Activated CD4-positive, alpha-beta T cell treated with anti-CD3 and anti-CD28 coated beads, Interleukin-2, amount 10 ng/mL, durations not matched to agents 7 days and 5 days (primary cell): ENCODE data around the gene CRKL. TPM values are rescaled to one million over a fixed set of nuclear protein-coding genes. Genes with fewer than 3 reads are reported as not detected.

Experiments
- CTCF ChIA-PET: fragments of 350-600 bp; sonication (Branson Sonifier 250); formaldehyde crosslinking; loops from one replicate; lab custom pipeline; 2021; ENCODE audit warnings: antibody characterized with exemption; lab: Charles Lee
- POLR2A ChIA-PET: fragments of 350-600 bp; sonication (Branson Sonifier 250); formaldehyde crosslinking; loops from one replicate; lab custom pipeline; 2021; ENCODE audit warnings: antibody characterized with exemption; lab: Charles Lee
- DNase-seq: peaks from one replicate; pipeline ENCODE4 v3.0.0-alpha.2; 2020
- H3K27ac Mint-ChIP-seq: one replicate; pipeline ENCODE4 v1.8.0; 2021; ENCODE audit warnings: mild to moderate bottlenecking, moderate library complexity, mixed read lengths
- H3K27me3 Mint-ChIP-seq: one replicate; pipeline ENCODE4 v1.8.0; 2021; ENCODE audit warnings: mixed read lengths
- H3K36me3 Mint-ChIP-seq: one replicate; pipeline ENCODE4 v1.8.0; 2021; ENCODE audit warnings: low read depth, mixed read lengths
- H3K4me1 Mint-ChIP-seq: one replicate; pipeline ENCODE4 v1.8.0; 2021; ENCODE audit warnings: mixed read lengths
- H3K4me3 Mint-ChIP-seq: one replicate; pipeline ENCODE4 v1.8.0; 2021; ENCODE audit warnings: mild to moderate bottlenecking, moderate library complexity, mixed read lengths
- H3K9me3 Mint-ChIP-seq: one replicate; pipeline ENCODE4 v1.8.0; 2021; ENCODE audit warnings: mixed read lengths
- total RNA-seq, 2 experiments: library from RNA; stranded (reverse); gene quantifications; one replicate each; pipeline ENCODE4 v1.2.3, GENCODE V29; 2021

CRKL gene
- total RNA-seq, 2 experiments from 2014 or later: 82.2 to 87.2 TPM

DNA sequence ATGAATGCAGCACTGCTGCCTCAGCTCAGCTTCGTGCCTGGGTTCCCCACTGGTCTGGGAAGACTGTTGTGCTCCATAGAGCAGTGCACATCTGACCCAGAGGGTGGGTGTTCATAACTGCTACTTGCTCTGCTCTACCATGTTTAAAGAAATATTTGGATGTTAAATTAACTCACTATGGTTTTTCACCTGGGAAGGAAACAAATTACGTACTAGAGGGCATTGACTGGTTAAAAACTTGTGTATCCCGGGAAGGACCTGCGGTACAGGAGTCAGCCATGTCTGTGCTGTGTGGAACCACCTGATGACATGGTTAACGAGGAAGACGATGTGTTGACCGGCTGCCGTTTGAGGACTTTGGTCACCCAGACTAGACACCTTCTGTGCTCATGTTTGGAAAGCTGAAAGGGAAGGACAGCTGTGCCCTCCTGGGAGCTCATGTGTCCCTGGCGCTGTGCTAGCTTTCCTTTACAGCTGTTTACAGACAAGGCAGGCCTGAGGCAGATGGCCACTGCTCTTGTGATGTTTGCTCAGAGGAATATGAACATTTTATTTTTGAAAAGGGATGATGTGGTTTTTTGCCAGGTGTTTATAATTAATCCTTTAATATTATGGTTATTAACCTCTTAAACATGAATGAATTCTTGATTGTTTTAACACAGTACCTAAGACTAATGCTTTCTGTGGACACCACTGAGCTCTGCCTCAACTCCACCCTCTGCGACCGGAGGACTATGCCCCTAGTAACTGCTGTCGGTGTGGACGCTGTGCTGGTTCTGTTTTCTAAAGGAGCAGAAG, 35.5 kb downstream of the CRKL start:
- no peak overlapping the region for H3K4me3 Mint-ChIP-seq
- peaks cover 39% of the 10 kb centered on the region for H3K36me3 Mint-ChIP-seq
- peak overlapping the region; percentile 0 for H3K27ac Mint-ChIP-seq
- ChIA-PET CTCF (interaction anchor here (1.0 to 1.4 kb wide), 2 partner anchors 19 to 50 kb away, joined by 3 read pairs; partner anchors contain the start of gene THAP7), POLR2A (no interaction called here)
- no peaks in the 10 kb centered on the region for H3K9me3 Mint-ChIP-seq
- DNase-seq: no peak
- H3K27me3 Mint-ChIP-seq: peaks cover 13% of the 10 kb centered on the region
- H3K4me1 Mint-ChIP-seq: peaks cover 30% of the 10 kb centered on the region

DNA sequence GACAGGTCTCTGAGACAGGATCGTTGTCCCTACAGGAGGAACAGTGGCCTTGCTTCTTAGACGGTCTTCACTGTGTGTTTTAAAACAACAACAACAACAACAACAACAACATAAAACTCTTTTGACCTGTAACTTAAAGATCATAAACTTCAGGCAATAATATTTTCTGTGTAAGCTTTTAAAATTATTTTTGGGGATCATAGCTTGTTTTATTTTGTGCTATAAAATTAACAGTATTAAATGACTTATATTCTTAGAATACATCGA, 36.1 kb downstream of the CRKL start:
- DNase-seq: no peak
- no peaks in the 10 kb centered on the region for H3K9me3 Mint-ChIP-seq
- no peak overlapping the region for H3K27ac Mint-ChIP-seq
- H3K4me1 Mint-ChIP-seq: peaks cover 25% of the 10 kb centered on the region
- H3K27me3 Mint-ChIP-seq: peaks cover 19% of the 10 kb centered on the region
- H3K36me3 Mint-ChIP-seq: peaks cover 39% of the 10 kb centered on the region
- POLR2A ChIA-PET: no interaction called here
- H3K4me3 Mint-ChIP-seq: no peak overlapping the region
- CTCF ChIA-PET: interaction anchor here (1.4 kb wide), 1 partner anchor 49 kb away, joined by 3 read pairs; the partner anchor contains the start of gene THAP7

DNA sequence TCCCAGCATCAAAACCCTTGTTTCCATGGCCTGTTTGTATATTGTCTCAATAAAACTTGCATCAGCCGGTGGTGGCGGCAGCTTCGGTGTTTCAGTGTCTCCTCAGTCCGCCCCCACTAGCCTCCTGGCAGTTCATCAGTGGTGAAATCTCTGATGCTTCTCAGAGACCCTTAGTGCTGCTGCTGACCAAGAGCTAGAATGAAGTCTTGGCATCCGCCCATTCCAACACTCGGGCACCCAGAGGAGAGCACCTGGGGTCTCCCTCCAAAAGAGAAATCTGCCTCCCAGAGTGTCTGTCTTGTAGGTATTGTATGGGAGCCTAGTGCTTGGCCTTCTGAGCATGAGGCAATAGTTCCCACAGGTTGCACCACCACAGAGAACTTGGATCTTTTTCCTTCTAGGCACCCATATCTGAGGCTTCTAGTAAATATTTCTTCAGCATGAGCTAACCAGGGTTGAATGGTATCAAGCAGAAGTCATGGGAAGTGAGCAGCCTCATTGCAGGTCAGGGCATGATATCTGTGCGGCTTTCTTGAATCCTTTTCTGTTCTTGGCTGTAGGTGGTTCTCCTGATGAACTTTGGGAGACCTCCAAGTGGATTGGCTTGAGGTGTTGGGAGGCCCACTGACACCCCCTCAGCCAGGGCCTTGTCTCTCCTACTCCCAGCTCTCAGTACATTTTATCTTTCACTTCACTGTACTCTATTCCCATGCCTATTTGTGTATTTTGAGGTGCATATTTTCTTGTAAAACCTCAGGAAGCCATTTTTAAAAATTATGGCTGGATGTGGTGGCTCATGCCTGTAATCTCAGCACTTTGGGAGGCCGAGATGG, 36.7 kb downstream of the CRKL start:
- Mint-ChIP-seq H3K27ac (peak overlapping the region; percentile 57), H3K9me3 (no peaks in the 10 kb centered on the region), H3K36me3 (peaks cover 37% of the 10 kb centered on the region), H3K27me3 (peaks cover 20% of the 10 kb centered on the region), H3K4me3 (no peak overlapping the region), H3K4me1 (peaks cover 19% of the 10 kb centered on the region)
- ChIA-PET CTCF (interaction anchor here (1.2 to 1.4 kb wide), 2 partner anchors 22 to 48 kb away, joined by 3 to 4 read pairs; partner anchors contain the start of gene THAP7), POLR2A (no interaction called here)
- DNase-seq: no peak

DNA sequence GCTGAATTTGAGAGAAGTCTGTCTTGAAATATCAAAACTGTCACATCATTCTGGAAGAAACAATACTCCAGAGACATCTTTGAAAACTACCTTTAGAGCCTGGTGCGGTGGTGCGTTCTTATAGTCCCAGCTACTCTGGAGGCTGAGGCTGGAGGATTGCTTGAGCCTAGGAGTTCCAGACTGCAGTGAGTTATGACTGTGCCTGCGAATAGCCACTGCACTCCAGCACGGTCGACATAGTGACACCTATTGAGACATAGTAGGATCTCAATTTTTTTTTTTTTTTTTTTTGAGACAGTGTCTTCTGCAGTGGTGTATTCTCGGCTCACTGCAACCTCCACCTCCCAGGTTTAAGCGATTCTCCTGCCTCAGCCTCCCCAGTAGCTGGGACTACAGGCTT, 38.3 kb downstream of the CRKL start:
- ChIA-PET POLR2A (no interaction called here), CTCF (no interaction called here)
- no peaks in the 10 kb centered on the region for H3K9me3 Mint-ChIP-seq
- H3K4me1 Mint-ChIP-seq: peaks cover 6% of the 10 kb centered on the region
- no peak for DNase-seq
- no peak overlapping the region for H3K4me3 Mint-ChIP-seq
- H3K27me3 Mint-ChIP-seq: peaks cover 27% of the 10 kb centered on the region
- H3K36me3 Mint-ChIP-seq: peaks cover 26% of the 10 kb centered on the region
- no peak overlapping the region for H3K27ac Mint-ChIP-seq

DNA sequence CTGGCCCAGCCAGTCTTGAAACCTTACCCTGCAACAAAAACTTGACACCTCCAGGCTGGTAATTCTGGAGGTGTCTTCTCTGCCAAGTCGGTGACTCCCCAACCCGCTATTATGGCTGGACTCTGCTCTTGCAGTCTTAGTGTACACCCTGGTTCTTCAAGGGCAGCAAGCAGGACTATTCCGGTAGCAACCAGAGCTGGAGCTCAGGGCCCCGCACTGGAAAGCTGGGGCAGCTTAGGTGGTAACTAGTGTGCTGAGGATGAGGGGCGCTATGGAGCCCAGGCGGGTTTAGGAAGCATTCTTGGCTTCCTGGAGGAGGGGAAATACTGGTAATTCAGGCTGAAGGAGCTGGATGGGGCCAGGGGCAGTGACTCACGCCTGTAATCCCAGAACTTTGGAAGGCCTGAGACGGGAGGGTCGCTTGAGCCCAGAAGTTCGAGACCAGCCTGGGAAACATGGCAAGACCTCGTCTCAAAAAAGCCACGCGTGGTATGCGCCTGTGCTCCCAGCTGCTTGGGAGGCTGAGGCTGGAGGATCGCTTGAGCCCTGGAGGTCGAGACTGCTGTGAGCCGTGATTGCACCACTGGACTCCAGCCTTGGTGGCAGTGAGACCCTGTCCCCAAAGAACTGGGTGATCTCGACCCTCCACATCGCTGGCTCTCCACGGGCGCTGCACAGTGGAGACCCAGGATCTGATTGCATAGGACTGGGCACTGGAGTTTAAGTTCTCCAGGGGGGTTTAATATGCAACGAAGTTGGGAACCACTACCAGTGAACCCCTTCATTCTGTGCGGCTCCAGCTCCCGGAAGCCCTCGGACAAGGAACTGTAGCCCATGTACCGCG, 39.3 kb downstream of the CRKL start:
- Mint-ChIP-seq H3K27ac (peak overlapping the region; percentile 60), H3K4me3 (no peak overlapping the region), H3K4me1 (peaks cover 6% of the 10 kb centered on the region), H3K36me3 (peaks cover 21% of the 10 kb centered on the region), H3K9me3 (no peaks in the 10 kb centered on the region), H3K27me3 (peaks cover 30% of the 10 kb centered on the region)
- CTCF ChIA-PET: interaction anchor here (0.6 to 1.5 kb wide), 3 partner anchors 8 to 12 kb away, joined by 3 to 4 read pairs (median 3); no protein-coding TSS in a partner anchor
- POLR2A ChIA-PET: no interaction called here
- DNase-seq: no peak

DNA sequence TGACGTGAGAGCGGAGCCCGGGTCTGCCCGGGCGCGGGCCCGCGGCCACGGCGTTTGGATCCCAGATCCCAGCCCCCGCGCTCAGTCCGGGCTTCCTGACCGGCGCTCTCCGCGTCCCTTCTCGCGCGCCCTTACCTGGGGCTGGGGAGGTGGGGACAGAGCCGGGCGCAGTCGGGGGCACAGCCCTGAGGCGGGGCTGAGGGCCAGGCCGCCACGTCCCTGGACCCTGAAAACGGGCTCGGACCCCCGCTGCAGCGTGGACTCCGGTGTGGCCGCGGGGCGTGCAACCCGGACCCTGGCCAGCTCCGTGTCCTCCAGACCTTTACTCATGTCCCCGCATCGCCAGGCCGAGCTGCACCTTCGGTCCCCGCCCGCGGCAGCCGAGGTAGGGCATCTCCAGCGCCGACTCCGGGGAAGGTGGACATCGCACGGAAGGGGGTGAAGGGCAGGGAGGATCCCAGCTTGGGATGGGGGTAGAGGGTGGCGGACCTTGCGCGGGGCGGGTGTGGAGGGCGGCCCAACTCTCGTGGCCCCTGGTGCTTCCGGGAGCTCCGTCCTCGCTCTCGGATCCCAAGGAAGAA, 40.0 kb downstream of the CRKL start:
- H3K36me3 Mint-ChIP-seq: peaks cover 17% of the 10 kb centered on the region
- H3K27me3 Mint-ChIP-seq: peaks cover 31% of the 10 kb centered on the region
- ChIA-PET CTCF (interaction anchor here (0.6 to 1.5 kb wide), 3 partner anchors 9 to 40 kb away, joined by 3 to 4 read pairs (median 3); partner anchors contain the start of gene CRKL), POLR2A (interaction anchor here (0.6 kb wide), 1 partner anchor 83 kb away, joined by 5 read pairs; no protein-coding TSS in a partner anchor)
- peak overlapping the region; percentile 34 for H3K4me3 Mint-ChIP-seq
- H3K4me1 Mint-ChIP-seq: peaks cover 10% of the 10 kb centered on the region
- H3K9me3 Mint-ChIP-seq: no peaks in the 10 kb centered on the region
- no peak for DNase-seq
- no peak overlapping the region for H3K27ac Mint-ChIP-seq

DNA sequence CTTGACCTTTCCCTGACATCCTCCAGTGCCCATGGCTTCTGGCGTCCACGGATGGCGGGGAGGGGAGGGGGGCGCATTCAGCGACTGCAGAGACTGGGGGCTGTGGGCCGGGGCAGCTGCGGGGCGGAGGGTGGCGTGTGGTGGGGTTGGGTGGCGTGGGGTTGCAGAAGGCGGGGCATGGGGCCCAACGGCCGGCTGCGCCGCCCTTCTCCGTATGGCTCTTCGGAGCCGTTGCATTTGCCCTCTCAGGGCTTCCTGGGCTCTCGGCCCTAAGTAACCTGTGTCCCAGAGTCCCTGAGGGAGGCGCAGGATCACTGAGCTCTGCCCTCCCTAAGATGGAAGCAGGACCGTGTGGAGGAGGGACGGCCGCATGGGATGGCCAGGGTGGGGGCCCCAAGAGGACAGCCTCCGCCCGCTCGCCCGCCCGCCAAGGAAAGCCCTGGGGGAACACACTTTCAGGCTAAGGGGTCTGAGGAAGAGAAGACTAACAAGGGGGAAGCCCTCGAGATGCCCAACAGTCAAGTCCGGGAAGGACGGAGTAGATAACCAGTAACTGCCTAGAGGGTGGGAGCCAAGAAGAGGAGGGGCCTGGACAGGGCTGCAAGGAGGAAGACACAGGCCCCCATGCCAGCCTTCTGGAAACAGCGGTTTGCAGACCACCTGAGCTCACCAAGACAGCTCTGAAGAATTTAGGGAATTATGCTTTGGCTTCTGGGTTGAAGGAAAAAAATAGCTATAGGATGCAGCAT, 40.6 kb downstream of the CRKL start:
- Mint-ChIP-seq H3K27ac (no peak overlapping the region), H3K4me1 (peaks cover 10% of the 10 kb centered on the region), H3K27me3 (peaks cover 31% of the 10 kb centered on the region), H3K9me3 (no peaks in the 10 kb centered on the region), H3K36me3 (peaks cover 11% of the 10 kb centered on the region), H3K4me3 (peak overlapping the region; percentile 34)
- ChIA-PET CTCF (interaction anchor here (1.0 to 1.5 kb wide), 2 partner anchors 10 to 41 kb away, joined by 3 to 4 read pairs; partner anchors contain the start of gene CRKL), POLR2A (interaction anchor here (0.6 kb wide), 1 partner anchor 84 kb away, joined by 5 read pairs; no protein-coding TSS in a partner anchor)
- no peak for DNase-seq

DNA sequence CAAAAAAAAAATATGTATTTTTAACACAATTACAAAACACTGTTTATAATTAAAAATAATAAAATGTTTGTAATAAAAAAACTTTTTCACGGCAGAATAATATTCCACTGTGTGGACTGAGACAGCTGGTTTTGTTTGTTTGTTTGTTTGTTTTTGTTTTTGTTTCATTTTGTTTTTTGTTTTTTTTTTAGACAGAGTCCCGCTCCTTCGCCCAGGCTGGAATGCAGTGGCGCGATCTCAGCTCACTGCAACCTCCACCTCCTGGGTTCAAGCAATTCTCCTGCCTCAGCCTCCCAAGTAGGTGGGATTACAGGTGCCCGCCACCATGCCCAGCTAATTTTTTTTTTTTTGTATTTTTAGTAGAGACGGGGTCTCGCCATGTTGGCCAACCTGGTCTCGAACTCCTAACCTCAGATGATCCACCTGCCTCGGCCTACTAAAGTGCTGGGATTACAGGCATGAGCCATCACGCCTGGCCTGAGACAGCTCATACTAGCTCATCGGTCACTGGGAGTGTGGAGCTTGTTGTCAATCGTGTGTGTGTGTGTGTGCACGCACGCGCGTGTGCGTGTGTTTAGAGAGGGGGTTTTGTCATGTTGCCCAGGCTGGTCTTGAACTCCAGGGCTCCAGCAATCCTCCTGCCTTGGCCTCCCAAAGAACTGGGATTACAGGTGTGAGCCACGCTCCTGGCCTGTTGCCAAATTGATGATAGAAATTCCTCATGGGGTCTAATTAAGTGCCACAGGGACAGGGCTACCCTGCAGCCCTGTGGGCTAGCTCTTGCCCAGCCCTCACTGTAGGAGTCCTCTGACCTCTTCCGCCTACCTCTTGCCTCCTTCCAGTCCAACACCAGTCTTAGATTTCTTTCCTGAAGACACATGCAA, 42.6 kb downstream of the CRKL start:
- Mint-ChIP-seq H3K9me3 (no peaks in the 10 kb centered on the region), H3K27ac (no peak overlapping the region), H3K36me3 (peaks cover 2% of the 10 kb centered on the region), H3K27me3 (peaks cover 43% of the 10 kb centered on the region), H3K4me1 (peaks cover 16% of the 10 kb centered on the region), H3K4me3 (no peak overlapping the region)
- POLR2A ChIA-PET: no interaction called here
- DNase-seq: no peak
- CTCF ChIA-PET: interaction anchor here (0.6 to 1.6 kb wide), 5 partner anchors 12 to 39 kb away, joined by 3 to 4 read pairs (median 3); no protein-coding TSS in a partner anchor

DNA sequence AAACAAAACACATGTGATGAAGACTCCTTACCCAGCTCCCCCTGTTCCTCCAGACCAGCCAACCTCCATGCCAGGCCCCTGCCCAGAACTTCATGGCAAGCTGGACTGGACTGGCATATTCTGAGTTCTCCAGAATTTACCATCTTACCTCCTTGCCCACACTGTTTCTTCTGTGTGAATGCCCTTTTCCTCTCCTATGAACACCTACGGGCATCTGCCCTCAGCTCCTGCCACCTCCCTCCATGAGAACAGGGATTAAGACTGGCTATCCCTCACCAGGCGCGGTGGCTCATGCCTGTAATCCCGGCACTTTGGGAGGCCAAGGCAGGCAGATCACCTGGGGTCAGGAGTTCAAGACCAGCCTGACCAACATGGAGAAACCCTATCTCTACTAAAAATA, 43.4 kb downstream of the CRKL start:
- Mint-ChIP-seq H3K9me3 (no peaks in the 10 kb centered on the region), H3K4me3 (no peak overlapping the region), H3K36me3 (peaks cover 2% of the 10 kb centered on the region), H3K4me1 (peaks cover 16% of the 10 kb centered on the region), H3K27me3 (peaks cover 47% of the 10 kb centered on the region), H3K27ac (no peak overlapping the region)
- no peak for DNase-seq
- ChIA-PET CTCF (interaction anchor here (0.9 to 1.6 kb wide), 2 partner anchors 14 to 22 kb away, joined by 3 read pairs; partner anchors contain the start of gene LZTR1), POLR2A (no interaction called here)

DNA sequence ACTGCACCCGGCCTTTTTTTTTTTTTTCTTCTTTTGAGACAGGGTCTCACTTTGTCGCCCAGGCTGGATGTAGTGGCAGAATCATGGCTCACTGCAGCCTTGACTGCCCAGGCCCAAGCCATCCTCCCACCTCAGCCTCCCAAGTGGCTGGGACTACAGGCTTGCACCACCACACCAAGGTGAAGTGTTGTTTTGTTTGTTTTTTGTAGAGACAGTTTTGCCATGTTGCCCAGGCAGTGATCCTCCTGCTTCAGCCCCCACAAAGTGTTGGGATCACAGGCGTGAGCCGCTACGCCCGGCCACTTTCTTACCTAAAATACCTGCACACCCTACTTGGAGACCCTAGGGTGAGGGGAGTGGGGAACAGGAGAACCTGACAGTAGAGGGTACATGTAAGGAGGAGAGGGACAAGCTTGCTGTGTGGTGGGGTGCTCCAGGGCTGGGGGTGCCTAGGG, 45.3 kb downstream of the CRKL start:
- Mint-ChIP-seq H3K4me1 (peaks cover 12% of the 10 kb centered on the region), H3K4me3 (no peak overlapping the region), H3K27ac (no peak overlapping the region), H3K9me3 (no peaks in the 10 kb centered on the region), H3K36me3 (no peaks in the 10 kb centered on the region), H3K27me3 (peaks cover 39% of the 10 kb centered on the region)
- DNase-seq: no peak
- CTCF ChIA-PET: interaction anchor here (1.2 to 2.4 kb wide), 2 partner anchors 11 to 46 kb away, joined by 3 to 6 read pairs; partner anchors contain the start of gene CRKL
- POLR2A ChIA-PET: no interaction called here
